ENCODE results near the gene CCDC27. TPM values are rescaled to one million over a fixed set of nuclear protein-coding genes. Genes with fewer than 3 reads are reported as not detected.

CCDC27 gene
- total and polyA plus RNA-seq, 2 of the 13 experiments (the other 11 are each of a cell fraction or from before 2014, with no cell fraction given): not detected

GRCh38 chr1:3775490-3776230 lies 23.4 kb downstream of the CCDC27 start (continued):
- TF ChIP-seq, protein P1, sequence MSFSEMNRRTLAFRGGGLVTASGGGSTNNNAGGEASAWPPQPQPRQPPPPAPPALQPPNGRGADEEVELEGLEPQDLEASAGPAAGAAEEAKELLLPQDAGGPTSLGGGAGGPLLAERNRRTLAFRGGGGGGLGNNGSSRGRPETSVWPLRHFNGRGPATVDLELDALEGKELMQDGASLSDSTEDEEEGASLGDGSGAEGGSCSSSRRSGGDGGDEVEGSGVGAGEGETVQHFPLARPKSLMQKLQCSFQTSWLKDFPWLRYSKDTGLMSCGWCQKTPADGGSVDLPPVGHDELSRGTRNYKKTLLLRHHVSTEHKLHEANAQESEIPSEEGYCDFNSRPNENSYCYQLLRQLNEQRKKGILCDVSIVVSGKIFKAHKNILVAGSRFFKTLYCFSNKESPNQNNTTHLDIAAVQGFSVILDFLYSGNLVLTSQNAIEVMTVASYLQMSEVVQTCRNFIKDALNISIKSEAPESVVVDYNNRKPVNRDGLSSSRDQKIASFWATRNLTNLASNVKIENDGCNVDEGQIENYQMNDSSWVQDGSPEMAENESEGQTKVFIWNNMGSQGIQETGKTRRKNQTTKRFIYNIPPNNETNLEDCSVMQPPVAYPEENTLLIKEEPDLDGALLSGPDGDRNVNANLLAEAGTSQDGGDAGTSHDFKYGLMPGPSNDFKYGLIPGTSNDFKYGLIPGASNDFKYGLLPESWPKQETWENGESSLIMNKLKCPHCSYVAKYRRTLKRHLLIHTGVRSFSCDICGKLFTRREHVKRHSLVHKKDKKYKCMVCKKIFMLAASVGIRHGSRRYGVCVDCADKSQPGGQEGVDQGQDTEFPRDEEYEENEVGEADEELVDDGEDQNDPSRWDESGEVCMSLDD (CRISPR knock-in tag; IDR thresholded peaks at IDR 0.05; ENCODE audit: borderline replicate concordance): peak; percentile 97
- TF ChIP-seq CCAR2 (optimal IDR thresholded peaks at IDR 0.05; ENCODE audit: low read depth, low read length) (no peak), ZNF446 (CRISPR knock-in tag; IDR thresholded peaks at IDR 0.05) (no peak), RCOR2 (CRISPR knock-in tag; IDR thresholded peaks at IDR 0.05) (no peak), NAIF1 (CRISPR knock-in tag; IDR thresholded peaks at IDR 0.05; ENCODE audit: borderline replicate concordance) (no peak), MIXL1 (CRISPR knock-in tag; IDR thresholded peaks at IDR 0.05) (peak; percentile 66; the same call in 1 of the 2 replicates), ZNF224 (CRISPR knock-in tag; IDR thresholded peaks at IDR 0.05) (peak; percentile 75; the same call in 1 of the 2 replicates), FOSL1 (CRISPR knock-in tag; IDR thresholded peaks at IDR 0.05; ENCODE audit: borderline replicate concordance) (0 out of 2 replicates have a peak, but pooled peaks have one; percentile 19), ZMAT3 (CRISPR knock-in tag; conservative IDR thresholded peaks at IDR 0.05) (no peak; the same call in 1 of the 2 replicates), AKAP8 (CRISPR knock-in tag; IDR thresholded peaks at IDR 0.05) (peak; percentile 97), HNF4G (IDR thresholded peaks at IDR 0.05; ENCODE audit: borderline replicate concordance, low read depth, low read length) (peak; percentile 71), HNF4G (CRISPR knock-in tag; IDR thresholded peaks at IDR 0.05; ENCODE audit: borderline replicate concordance, low read depth) (0 out of 2 replicates have a peak, but pooled peaks have one; percentile 16), REL (CRISPR knock-in tag; conservative IDR thresholded peaks at IDR 0.05) (peak; percentile 67; the same call in 1 of the 2 replicates), ZNF792 (CRISPR knock-in tag; IDR thresholded peaks at IDR 0.05) (peak; percentile 58; the same call in 1 of the 2 replicates), POGZ (CRISPR knock-in tag; IDR thresholded peaks at IDR 0.05) (peak; percentile 41; the same call in 1 of the 2 replicates), ASH2L (IDR thresholded peaks at IDR 0.05; ENCODE audit: insufficient read length, low read depth, low read length) (peak; percentile 81), ZFY (CRISPR knock-in tag; IDR thresholded peaks at IDR 0.05) (peak; percentile 95), NCOA5 (CRISPR knock-in tag; IDR thresholded peaks at IDR 0.05) (peak; percentile 21; the same call in 1 of the 2 replicates), NFIC (IDR thresholded peaks at IDR 0.05; ENCODE audit: low read length) (no peak), ZNF468 (CRISPR knock-in tag; IDR thresholded peaks at IDR 0.05) (no peak), FOXA3 (CRISPR knock-in tag; IDR thresholded peaks at IDR 0.05) (0 out of 2 replicates have a peak, but pooled peaks have one; percentile 47), YY1 (IDR thresholded peaks at IDR 0.05; ENCODE audit: insufficient read depth, insufficient replicate concordance, low read depth, low read length) (peak; percentile 49), ZEB1 (IDR thresholded peaks at IDR 0.05; ENCODE audit: insufficient replicate concordance, low read depth) (no peak)
- TF ChIP-seq, protein P2, sequence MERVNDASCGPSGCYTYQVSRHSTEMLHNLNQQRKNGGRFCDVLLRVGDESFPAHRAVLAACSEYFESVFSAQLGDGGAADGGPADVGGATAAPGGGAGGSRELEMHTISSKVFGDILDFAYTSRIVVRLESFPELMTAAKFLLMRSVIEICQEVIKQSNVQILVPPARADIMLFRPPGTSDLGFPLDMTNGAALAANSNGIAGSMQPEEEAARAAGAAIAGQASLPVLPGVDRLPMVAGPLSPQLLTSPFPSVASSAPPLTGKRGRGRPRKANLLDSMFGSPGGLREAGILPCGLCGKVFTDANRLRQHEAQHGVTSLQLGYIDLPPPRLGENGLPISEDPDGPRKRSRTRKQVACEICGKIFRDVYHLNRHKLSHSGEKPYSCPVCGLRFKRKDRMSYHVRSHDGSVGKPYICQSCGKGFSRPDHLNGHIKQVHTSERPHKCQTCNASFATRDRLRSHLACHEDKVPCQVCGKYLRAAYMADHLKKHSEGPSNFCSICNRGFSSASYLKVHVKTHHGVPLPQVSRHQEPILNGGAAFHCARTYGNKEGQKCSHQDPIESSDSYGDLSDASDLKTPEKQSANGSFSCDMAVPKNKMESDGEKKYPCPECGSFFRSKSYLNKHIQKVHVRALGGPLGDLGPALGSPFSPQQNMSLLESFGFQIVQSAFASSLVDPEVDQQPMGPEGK (CRISPR knock-in tag; IDR thresholded peaks at IDR 0.05): peak; percentile 86
- TF ChIP-seq, protein P3, sequence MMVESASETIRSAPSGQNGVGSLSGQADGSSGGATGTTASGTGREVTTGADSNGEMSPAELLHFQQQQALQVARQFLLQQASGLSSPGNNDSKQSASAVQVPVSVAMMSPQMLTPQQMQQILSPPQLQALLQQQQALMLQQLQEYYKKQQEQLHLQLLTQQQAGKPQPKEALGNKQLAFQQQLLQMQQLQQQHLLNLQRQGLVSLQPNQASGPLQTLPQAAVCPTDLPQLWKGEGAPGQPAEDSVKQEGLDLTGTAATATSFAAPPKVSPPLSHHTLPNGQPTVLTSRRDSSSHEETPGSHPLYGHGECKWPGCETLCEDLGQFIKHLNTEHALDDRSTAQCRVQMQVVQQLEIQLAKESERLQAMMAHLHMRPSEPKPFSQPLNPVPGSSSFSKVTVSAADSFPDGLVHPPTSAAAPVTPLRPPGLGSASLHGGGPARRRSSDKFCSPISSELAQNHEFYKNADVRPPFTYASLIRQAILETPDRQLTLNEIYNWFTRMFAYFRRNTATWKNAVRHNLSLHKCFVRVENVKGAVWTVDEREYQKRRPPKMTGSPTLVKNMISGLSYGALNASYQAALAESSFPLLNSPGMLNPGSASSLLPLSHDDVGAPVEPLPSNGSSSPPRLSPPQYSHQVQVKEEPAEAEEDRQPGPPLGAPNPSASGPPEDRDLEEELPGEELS (CRISPR knock-in tag; IDR thresholded peaks at IDR 0.05): peak; percentile 52
